Right renal pelvis (tissue), 4 donors: ENCODE results near the gene TEX261. TPM values are rescaled to one million over a fixed set of nuclear protein-coding genes. Genes with fewer than 3 reads are reported as not detected.
A peak's percentile ranks its signal among the peaks of the same experiment; 100 is the strongest.

ENCODE experiments used
- DNase-seq, 4 donors: peaks; one replicate each; pipeline ENCODE4 v3.0.0-alpha.2; 2013; ENCODE audit warnings: low read depth in 4 of 4, low spot score in 3 of 4, missing footprints in 1 of 4
- polyA plus RNA-seq, 4 donors: library from polyadenylated mRNA; unstranded; fragments of 120-200 nt; gene quantifications; one replicate each; pipeline ENCODE4 v1.2.1, GENCODE V29; 2013; ENCODE audit not compliant: insufficient read length in 4 of 4

TEX261 gene
- polyA plus RNA-seq, 4 donors: 53.3 to 66.6 (median 57.8) TPM

- DNase-seq: no peak
Measured at GRCh38 chr2:70959851-70960832, 34.5 kb downstream of the TEX261 start.

- no peak for DNase-seq
Measured at GRCh38 chr2:70959271-70959761, 35.4 kb downstream of the TEX261 start.

GRCh38 chr2:70958759-70959158 lies 35.9 kb downstream of the TEX261 start:
- DNase-seq: no peak

GRCh38 chr2:70957798-70958197 lies 36.9 kb downstream of the TEX261 start:
- no peak for DNase-seq

- no peak for DNase-seq
Measured at GRCh38 chr2:70956141-70956540, 38.5 kb downstream of the TEX261 start.

- no peak for DNase-seq
Measured at GRCh38 chr2:70954886-70955285, 39.8 kb downstream of the TEX261 start.

- DNase-seq: no peak
Measured at GRCh38 chr2:70949086-70949485, 45.6 kb downstream of the TEX261 start.

GRCh38 chr2:70948337-70949003 lies 46.2 kb downstream of the TEX261 start:
- DNase-seq: peak; percentile 52 to 73 (median 62)

GRCh38 chr2:70947556-70948184 lies 47.0 kb downstream of the TEX261 start:
- no peak for DNase-seq

- DNase-seq: peak in 3 of 4 donors; percentile 50 to 65 (median 56)
Measured at GRCh38 chr2:70946832-70947442, 47.7 kb downstream of the TEX261 start.

- DNase-seq: no peak
Measured at GRCh38 chr2:70944111-70944690, 50.5 kb downstream of the TEX261 start.

GRCh38 chr2:70943205-70943871 lies 51.3 kb downstream of the TEX261 start:
- no peak for DNase-seq

GRCh38 chr2:70942396-70943204 lies 52.1 kb downstream of the TEX261 start:
- no peak for DNase-seq

GRCh38 chr2:70941701-70942100 lies 53.0 kb downstream of the TEX261 start:
- DNase-seq: no peak

- DNase-seq: no peak
Measured at GRCh38 chr2:70941186-70941585, 53.5 kb downstream of the TEX261 start.

GRCh38 chr2:70939839-70940580 lies 54.7 kb downstream of the TEX261 start:
- DNase-seq: no peak

GRCh38 chr2:70939001-70939838 lies 55.5 kb downstream of the TEX261 start:
- DNase-seq: no peak
